Psoas muscle (tissue), 8 donors: ENCODE measurements around the gene RUVBL1. TPM values are rescaled to one million over a fixed set of nuclear protein-coding genes. Genes with fewer than 3 reads are reported as not detected.

Experiments used
- ATAC-seq, 4 donors: fragments of 200-7000 bp; cut with Tn5 transposase; one replicate each; pipeline ENCODE4 v1.9.1; 2020; ENCODE audit warnings: moderate library complexity in 3 of 4, mild to moderate bottlenecking in 2 of 4
- DNase-seq, 2 donors: peaks; one replicate each; pipeline ENCODE4 v3.0.0-alpha.2; 2020
- H3K27ac ChIP-seq: fragments of 200-600 bp; one replicate; pipeline ENCODE4 v1.8.0; 2022
- H3K27me3 ChIP-seq, 3 donors: fragments of 200-600 bp in 1 of 3; one replicate each; pipeline versions ENCODE4 v1.6.1 to v1.8.0; 2013 to 2022; ENCODE audit warnings: low read length in 2 of 3, mild to moderate bottlenecking in 2 of 3, moderate library complexity in 1 of 3; ENCODE audit not compliant: insufficient read depth in 3 of 3
- H3K36me3 ChIP-seq, 2 donors: fragments of 200-600 bp in 1 of 2; one replicate each; pipeline versions ENCODE4 v1.6.1 to v1.8.0; 2013 to 2022; ENCODE audit warnings: low read depth in 1 of 2, mild to moderate bottlenecking in 1 of 2, moderate library complexity in 1 of 2; ENCODE audit not compliant: insufficient read depth in 1 of 2
- H3K4me1 ChIP-seq: fragments of 200-600 bp; one replicate; pipeline ENCODE4 v1.8.0; 2022
- H3K4me3 ChIP-seq: fragments of 200-600 bp; one replicate; pipeline ENCODE4 v1.8.0; 2022; ENCODE audit warnings: mild to moderate bottlenecking
- H3K9me3 ChIP-seq: fragments of 200-600 bp; one replicate; pipeline ENCODE4 v1.8.0; 2022
- WGBS, 3 donors: extraction: QIAGEN DNeasy Blood & Tissue Kit; methylation state at CpG; one replicate each; pipeline versions ENCODE4 v1.1.6 to v1.1.7; 2013; 5-methylcytosine and 5-hydroxymethylcytosine counted together
- intact Hi-C, 2 donors: fragments of 100-400 bp; cut with DNase I; formaldehyde crosslinking; loops; one replicate each; pipeline versions ENCODE4 v1.11.0 to v1.14.2; 2022
- polyA plus RNA-seq, 3 donors: library from polyadenylated mRNA; stranded (reverse); fragments of 200-250 nt; gene quantifications; one replicate each; pipeline ENCODE4 v1.2.3, GENCODE V29; 2013
- total RNA-seq, 4 donors: library from RNA; stranded (reverse); fragmentation: NEBNext Ultra II Directional in 2 of 4; extraction: Animal tissue kit (Norgen Biotek cat#: 25700) in 2 of 4; gene quantifications; one replicate each; pipeline versions ENCODE4 v1.2.1 to v1.2.4, GENCODE V29; 2021 to 2023
- TF ChIP-seq, protein P1 (sequence below): fragments of 200-600 bp; IDR thresholded peaks from one replicate; pipeline ENCODE4 v1.8.0; 2022; ENCODE audit warnings: antibody characterized with exemption
- donor health status: healthy with polysubstance abuse.
- donor health status: DM: no; HTN: no; CAD: no; lungs with moderate emphysema.
- donor health status: Bipolar disorder and iron deficiency.
- donor health status: healthy.
- donor health status: DM: yes; HTN: yes; CAD: no.
- donor health status: DM: no; HTN: no; CAD: no.
- donor health status: DM: no; HTN: no; CAD: no.
- donor health status: DM: yes; HTN: yes; CAD: no.

RUVBL1 gene
- total and polyA plus RNA-seq, 7 donors = 12.9 to 53.9 (median 19.6) TPM

DNA sequence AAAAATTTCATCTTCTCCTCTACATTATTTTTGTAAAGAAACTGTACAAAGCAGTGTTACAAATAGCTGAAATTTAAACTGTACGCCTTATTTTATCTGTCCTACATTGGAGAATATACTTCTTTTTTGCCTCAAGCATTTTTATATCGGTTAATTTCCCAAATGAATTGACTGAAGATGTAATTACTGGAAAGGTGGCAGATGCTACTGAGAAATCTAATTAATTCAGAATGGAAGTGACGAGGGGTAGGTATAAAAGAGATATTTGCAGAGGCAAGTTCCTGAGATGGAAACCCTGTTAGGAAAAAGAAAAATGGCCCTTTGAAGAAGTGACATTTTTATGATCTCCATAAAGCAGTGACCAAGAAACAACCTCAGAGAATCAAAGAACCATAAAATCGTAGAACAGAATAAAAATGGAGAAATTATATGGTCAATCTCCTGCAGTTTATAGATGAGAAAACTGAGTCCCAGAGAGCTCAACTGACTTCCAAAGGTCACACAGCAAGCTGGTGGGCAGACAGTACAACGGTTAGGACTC lies 20.4 kb downstream of the RUVBL1 start:
- Histone ChIP-seq H3K27me3 (no peaks in the 10 kb centered on the region), H3K9me3 (no peaks in the 10 kb centered on the region), H3K4me3 (no peak overlapping the region), H3K27ac (no peak overlapping the region), H3K4me1 (peaks cover 5% of the 10 kb centered on the region), H3K36me3 (peaks cover 12 to 58% of the 10 kb centered on the region in 2 donors)
- intact Hi-C loops = no loop called here
- TF ChIP-seq, protein P1, sequence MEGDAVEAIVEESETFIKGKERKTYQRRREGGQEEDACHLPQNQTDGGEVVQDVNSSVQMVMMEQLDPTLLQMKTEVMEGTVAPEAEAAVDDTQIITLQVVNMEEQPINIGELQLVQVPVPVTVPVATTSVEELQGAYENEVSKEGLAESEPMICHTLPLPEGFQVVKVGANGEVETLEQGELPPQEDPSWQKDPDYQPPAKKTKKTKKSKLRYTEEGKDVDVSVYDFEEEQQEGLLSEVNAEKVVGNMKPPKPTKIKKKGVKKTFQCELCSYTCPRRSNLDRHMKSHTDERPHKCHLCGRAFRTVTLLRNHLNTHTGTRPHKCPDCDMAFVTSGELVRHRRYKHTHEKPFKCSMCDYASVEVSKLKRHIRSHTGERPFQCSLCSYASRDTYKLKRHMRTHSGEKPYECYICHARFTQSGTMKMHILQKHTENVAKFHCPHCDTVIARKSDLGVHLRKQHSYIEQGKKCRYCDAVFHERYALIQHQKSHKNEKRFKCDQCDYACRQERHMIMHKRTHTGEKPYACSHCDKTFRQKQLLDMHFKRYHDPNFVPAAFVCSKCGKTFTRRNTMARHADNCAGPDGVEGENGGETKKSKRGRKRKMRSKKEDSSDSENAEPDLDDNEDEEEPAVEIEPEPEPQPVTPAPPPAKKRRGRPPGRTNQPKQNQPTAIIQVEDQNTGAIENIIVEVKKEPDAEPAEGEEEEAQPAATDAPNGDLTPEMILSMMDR = no peak
- no peak for ATAC-seq
- DNase-seq = no peak
- 85 to 88% (median 85%) methylated on average over 5 of the region's 5 CpGs for WGBS, 3 donors

DNA sequence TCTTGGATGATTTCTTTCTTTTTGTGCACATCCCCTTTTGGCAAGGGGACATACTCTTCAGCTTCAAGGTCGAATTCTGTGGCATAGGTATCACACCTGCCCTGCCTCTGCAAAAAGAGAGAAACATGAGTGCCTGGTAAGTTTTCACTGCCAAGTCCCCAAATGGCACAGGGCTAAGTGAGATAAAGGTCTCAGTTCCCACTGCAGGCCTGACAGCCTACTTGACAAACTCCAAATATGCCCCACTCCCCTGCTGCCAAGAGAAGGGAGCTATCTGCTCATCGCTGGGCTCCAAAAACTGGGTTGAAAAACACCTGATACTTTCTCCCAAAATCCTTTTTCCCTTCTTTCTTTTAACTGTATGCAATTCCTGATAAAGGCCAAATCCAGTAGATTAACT lies 23.0 kb downstream of the RUVBL1 start:
- TF ChIP-seq, protein P1 = no peak
- no peaks in the 10 kb centered on the region for H3K4me1 ChIP-seq
- no peak overlapping the region for H3K27ac ChIP-seq
- intact Hi-C loops = no loop called here
- H3K9me3 ChIP-seq = no peaks in the 10 kb centered on the region
- WGBS, 3 donors = 77 to 87% (median 85%) methylated on average over 2 of the region's 2 CpGs
- H3K27me3 ChIP-seq = no peaks in the 10 kb centered on the region
- no peak for ATAC-seq
- no peak for DNase-seq
- H3K36me3 ChIP-seq = peaks cover 12 to 84% of the 10 kb centered on the region in 2 donors
- H3K4me3 ChIP-seq = no peak overlapping the region

DNA sequence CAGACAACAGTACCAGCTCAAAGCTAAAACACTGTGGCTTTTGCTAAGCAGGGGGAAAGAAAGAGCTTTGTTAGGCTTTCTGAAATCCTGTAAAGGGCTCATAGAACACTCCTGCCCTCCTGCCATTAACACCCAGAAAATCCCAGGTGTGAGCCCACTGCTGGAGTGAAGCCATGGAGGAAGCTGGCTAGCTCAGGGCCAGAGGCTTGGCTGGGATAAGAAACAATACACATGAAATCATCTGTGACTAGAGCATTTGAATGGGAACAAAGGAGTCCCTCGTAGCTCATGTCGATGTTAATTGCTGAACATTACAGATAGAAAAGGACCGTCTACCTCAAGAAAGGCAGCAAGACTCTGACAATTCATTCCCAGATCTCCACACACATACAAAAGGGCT lies 23.5 kb downstream of the RUVBL1 start:
- ATAC-seq (no peak), DNase-seq (no peak)
- WGBS, 3 donors = 74 to 80% (median 77%) methylated on average over 3 of the region's 3 CpGs
- Histone ChIP-seq H3K4me3 (no peak overlapping the region), H3K9me3 (no peaks in the 10 kb centered on the region), H3K36me3 (peaks cover 12 to 88% of the 10 kb centered on the region in 2 donors), H3K4me1 (peaks cover 4% of the 10 kb centered on the region), H3K27ac (no peak overlapping the region), H3K27me3 (no peaks in the 10 kb centered on the region)
- intact Hi-C loops = no loop called here
- TF ChIP-seq, protein P1 = no peak

DNA sequence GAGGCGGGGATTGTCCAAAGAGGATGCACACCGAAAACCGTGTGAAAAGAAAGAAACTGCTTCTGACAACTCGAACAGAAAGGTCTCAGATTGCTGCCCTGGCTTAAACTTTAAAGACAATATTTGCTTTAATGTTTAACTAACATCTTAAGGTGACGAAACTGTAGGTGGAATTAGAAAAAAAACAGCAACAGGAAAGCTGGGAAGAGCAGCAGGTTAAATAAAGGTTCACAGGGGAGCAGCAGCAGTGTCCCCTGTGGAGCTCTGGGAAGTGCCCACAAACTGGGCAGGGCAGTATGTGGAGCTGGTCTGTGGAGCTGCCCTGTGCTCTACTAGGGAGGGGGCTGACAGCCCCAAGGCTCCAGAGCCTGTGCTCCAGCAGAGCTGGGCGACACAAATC lies 25.4 kb downstream of the RUVBL1 start:
- Histone ChIP-seq H3K27me3 (no peaks in the 10 kb centered on the region), H3K4me1 (peaks cover 4% of the 10 kb centered on the region), H3K4me3 (no peak overlapping the region), H3K36me3 (peaks cover 5 to 86% of the 10 kb centered on the region in 2 donors), H3K9me3 (no peaks in the 10 kb centered on the region), H3K27ac (no peak overlapping the region)
- TF ChIP-seq, protein P1 = no peak
- no peak for DNase-seq
- WGBS, 3 donors = 94 to 96% (median 95%) methylated on average over 6 of the region's 6 CpGs
- intact Hi-C loops = loop anchor here in 1 of 2 donors (5.0 to 10.0 kb wide), 3 partner anchors 34 to 399 kb away; no protein-coding TSS in a partner anchor
- ATAC-seq = no peak

DNA sequence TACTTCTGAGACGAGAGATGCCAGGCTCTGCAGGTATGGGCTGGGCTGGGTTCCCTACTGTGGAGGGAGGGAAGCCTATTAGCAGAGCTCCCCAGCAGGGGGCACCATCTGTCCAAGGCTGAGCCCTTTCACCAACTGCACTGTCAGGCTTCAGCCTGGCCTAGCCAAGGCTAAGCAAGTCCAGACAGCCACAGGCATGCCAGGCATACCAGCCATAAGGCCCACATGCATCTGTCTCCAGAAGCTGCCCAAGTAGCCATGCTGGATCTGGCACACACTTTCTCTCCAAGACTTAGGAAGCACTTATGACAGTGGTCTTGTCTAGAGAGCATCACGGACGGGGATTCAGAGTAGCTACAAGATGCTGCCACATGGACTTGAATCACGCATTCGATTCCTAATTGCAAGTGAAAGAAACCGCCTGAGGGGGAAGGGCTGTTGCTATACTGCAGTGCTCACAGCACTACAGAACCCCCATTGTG lies 28.3 kb downstream of the RUVBL1 start:
- H3K27me3 ChIP-seq = no peaks in the 10 kb centered on the region
- no peak overlapping the region for H3K4me3 ChIP-seq
- peaks cover 7 to 72% of the 10 kb centered on the region in 2 donors for H3K36me3 ChIP-seq
- peaks cover 4% of the 10 kb centered on the region for H3K4me1 ChIP-seq
- ATAC-seq (peak; percentile 96 to 100 (median 98)), DNase-seq (peak; percentile 76 to 88)
- H3K27ac ChIP-seq = peak overlapping the region; percentile 30
- TF ChIP-seq, protein P1 = peak; percentile 88
- intact Hi-C loops = loop anchor here in 1 of 2 donors (5.0 to 10.0 kb wide), 3 partner anchors 37 to 402 kb away; no protein-coding TSS in a partner anchor
- H3K9me3 ChIP-seq = no peaks in the 10 kb centered on the region
- WGBS, 3 donors = 61 to 82% (median 72%) methylated on average over 6 of the region's 6 CpGs
